HG03280 (cell line): Measurements from ENCODE around the gene ADK.
"Not testable (repeated sequence)": the region's sequence is repeated elsewhere in the genome, so short reads cannot be mapped to it uniquely, and the experiment has no call there.

ENCODE experiments used
- ATAC-seq: cut with Tn5 transposase; IDR thresholded peaks from one replicate; pipeline ENCODE4 v1.9.1; 2021; ENCODE audit warnings: mild to moderate bottlenecking, moderate library complexity; ENCODE audit not compliant: unreplicated experiment

Gene ADK

DNA sequence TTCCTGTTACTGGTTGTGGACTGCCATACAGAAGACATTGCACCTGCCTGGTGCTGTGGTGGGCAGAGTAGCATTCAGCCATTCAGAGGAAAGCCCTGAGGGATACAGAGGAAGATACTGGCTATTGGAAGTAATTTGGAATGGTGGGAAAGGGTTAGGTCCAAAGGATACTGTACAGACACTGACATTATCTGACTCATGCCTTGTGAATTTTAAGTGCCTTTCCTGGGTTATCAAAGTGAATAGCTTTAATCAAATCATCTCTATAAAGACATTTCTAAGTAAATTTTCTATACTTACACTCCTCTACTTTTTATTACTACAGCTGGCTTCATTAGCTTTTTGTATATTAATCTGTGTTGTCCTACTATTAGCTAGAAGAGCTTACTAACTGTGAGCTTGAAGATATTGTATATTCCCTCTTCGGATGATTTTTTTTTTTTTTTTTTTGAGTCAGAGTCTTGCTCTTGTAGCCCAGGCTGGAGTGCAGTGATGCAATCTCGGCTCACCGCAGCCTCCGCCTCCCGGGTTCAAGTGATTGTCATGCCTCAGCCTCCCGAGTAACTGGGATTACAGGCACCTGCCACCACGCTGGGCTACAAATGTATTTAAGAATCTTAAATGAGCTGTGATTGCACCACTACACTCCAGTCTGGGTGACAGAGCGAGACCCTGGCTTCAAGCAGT, 186.5 kb downstream of the ADK start:
- ATAC-seq: no peak

DNA sequence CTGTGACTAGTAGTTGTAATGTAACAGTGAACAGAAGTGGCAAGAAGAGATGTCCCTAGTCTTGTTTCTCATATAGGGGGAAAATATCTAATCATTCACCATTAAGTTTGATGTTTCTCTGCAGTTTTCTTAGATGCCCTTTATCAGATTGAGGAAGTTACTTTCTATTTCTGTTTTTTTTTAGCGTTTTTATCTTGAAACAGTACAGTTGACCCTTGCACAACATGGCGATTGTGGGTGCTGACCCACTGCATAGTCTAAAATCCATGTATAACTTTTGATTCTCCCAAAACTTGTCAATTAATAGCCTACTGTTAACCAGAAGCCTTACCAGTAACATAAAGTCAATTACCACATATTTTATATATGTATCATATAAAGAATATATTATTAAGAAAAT, 192.0 kb downstream of the ADK start:
- no peak for ATAC-seq

DNA sequence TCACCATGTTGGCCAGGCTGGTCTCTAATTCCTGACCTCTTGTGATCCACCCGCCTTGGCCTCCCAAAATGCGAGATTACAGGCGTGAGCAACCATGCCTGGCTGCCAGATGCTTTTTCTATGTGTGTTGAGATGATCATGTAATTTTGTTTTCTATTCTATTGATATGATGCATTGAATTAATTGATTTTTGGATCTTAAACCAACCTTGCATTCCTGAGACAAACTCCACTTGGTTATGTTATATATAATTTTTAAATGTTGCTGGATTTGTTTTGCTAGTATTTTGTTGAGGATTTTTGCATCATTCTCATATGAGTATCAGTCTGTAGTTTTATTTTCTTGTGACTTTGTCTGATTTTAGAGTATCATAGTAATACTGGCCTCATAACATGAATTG, 192.8 kb downstream of the ADK start:
- ATAC-seq: no peak

DNA sequence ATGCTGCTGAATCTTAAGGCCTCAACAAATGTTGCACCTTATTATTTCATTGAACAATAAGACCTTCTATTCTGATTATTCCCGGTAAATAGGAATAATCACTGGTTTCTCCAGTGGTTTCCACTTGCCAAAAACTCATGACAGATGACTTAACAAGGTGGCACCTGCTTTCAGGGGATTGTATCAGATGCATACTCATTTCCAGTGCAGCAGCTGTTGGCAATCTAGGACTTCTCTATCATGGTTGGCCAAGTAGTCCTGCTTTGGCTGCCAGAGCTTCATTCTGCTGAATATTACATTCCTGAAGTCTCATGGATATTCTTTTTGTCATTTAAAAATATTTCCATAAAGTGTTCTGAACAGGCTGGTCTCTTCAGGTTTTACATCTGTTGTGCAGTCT, 193.3 kb downstream of the ADK start:
- no peak for ATAC-seq

DNA sequence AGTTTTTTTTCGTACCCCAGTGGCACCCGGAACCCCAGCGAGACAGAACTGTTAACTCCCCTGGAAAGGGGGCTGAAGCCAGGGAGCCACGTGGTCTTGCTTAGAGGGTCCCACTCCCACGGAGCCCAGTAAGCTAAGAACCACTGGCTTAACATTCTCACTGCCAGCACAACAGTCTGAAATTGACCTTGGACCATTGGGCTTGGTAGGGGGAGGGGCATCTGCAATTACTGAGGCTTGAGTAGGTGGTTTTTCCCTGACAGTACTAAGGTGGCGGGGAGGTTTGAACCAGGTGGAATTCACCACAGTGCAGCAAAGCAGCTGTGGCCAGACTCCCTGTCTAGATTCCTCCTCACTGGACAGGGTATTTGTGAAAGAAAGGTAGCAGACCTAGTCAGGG, 196.5 kb downstream of the ADK start:
- no peak for ATAC-seq

DNA sequence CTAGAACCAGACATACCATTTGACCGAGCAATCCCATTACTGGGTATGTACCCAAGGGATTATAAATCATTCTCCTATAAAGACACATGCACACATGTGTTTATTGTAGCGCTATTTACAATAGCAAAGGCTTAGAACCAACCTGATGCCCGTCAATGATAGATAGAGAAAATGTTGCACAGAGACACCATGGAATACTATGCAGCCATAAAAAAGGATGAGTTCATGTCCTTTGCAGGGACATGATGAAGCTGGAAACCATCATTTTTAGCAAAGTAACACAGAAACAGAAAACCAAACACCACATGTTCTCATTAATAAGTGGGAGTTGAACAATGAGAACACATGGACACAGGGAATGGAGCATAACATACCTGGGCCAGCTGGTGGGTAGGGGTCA, 202.0 kb downstream of the ADK start:
- ATAC-seq: not testable (repeated sequence)

DNA sequence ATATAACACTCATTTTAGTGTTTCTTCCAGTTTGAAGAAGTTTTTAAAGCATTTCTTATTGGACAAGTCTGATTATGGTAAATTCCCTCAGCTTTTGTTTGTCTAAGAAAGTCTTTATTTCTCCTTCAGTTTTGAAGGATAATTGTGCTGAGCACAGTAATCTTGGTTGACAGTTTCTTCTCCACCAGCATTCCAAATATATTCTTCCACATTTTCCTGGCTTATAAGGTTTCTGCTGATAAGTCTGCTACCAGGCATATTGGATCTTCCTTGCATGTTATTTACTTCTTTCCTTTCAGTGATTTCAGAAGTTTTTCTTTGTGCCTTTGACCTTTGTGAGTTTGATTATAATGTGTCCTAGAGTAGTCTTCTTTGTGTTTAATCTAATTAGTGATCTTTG, 210.7 kb downstream of the ADK start:
- no peak for ATAC-seq

DNA sequence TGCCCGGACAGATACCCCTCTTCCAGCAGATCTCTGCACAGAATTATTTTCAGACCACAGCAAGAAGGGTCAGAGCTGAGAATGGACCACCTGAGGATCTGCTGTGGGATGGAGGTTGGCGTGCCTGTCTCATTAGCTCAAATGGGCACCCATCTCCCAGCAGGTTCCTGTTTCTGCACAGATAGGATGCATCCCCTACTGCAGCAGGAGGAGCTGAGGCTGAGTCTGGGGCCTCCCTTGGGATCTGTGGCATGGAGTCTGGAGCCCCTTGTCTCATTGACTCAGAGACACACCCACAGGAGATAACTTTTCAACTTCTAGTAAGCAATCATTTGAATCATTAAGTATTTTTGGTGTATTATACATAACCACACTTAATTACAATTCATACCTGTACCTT, 212.7 kb downstream of the ADK start:
- ATAC-seq: no peak

DNA sequence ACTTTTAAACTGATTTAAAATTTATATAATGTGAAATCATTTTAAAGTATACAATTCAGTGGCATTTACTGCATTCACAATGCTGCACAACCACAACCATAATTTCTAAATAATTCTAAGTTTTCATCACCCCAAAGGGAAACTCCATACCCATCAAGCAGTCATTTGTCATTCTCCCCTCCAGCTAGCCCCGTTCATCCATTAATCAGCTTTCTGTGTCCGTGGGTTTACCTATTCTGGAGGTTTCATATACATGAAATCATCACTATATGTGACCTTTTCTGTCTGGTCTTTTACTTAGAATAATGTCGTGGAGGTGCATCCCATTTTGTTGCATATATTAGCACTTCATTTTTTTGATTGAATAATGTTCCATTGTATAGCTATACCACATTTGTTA, 214.1 kb downstream of the ADK start:
- no peak for ATAC-seq

DNA sequence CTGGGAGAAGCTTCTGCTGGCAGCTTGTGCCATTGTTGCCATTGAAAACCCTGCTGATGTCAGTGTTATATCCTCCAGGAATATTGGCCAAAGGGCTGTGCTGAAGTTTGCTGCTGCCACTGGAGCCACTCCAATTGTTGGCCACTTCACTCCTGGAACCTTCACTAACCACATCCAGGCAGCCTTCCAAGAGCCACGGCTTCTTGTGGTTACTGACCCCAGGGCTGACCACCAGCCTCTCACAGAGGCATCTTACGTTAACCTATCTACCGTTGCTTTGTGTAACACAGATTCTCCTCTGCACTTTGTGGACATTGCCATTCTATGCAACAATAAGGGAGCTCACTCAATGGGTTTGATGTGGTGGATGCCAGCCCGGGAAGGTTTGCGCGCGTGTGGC, 220.7 kb downstream of the ADK start:
- ATAC-seq: no peak

DNA sequence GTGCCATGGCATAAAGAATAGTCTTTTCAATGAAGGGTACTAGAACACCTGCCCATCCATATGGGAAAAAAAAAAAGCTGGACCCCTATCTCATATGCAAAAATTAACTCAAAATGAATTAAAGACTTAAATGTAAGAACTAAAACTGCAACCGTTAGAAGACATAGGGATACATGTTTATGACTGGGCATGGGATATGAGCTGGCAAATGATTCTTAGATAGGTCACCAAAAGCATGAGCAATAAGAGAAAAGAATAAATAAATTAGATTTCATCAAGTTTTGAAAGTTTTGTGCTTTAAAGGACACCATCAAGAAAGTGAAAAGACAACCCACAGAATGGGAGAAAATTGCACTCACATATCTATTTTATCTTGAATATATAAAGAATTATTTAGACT, 222.0 kb downstream of the ADK start:
- ATAC-seq: no peak

DNA sequence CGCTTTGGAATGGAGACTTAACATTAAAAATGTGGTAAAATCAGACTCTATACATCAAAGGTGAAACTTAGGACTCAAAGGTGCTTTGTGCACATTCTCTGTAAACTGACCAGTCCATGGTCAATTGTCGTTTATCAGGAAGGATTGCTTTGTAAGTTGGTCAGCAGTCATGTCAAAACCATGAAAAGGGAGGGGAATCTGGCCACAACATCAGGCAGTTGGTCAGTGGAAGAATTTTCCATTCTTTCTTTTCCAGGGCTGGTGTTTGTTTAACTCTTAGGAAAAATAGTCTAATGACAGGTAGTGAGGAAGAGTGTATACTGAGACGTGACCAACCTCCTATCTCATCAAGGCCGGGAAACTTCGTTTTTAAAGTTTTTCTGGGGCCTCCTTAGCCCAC, 226.5 kb downstream of the ADK start:
- no peak for ATAC-seq

DNA sequence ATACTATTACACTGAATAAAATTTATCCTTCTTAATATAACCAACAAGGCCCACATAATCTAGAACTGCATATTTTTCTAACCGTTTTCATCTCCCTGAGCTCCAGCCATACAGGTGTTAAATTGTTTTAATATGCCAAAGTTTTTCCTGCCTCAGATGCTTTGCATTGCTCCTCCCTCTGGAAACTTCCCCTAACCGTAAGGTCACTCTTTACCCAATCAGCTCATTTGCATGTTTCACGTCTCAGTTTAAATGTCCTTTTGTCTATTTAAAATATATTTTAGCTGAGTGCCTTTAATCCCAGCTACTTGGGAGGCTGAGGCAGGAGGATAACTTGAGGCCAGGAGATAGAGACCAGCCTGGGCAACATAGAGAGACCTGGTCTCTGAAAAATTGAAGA, 228.5 kb downstream of the ADK start:
- no peak for ATAC-seq

DNA sequence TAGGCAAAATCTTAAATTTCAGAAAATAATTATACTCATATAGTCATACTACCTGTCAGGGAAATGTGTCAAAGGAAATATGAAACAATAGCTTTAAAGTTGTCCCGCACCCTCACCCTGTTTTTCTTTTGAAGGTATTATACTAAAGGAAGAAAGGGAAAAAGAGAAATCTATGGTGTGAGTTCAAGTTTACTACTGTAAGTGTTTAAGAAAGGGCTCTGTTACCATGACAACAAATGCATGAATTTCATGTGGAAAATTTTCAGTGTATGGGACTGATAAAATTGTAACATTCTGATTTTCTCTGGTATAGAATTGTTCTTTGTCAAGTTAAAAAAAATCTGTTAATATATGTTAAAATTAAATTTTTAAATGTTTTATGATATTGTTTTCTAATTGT, 229.8 kb downstream of the ADK start:
- ATAC-seq: no peak

DNA sequence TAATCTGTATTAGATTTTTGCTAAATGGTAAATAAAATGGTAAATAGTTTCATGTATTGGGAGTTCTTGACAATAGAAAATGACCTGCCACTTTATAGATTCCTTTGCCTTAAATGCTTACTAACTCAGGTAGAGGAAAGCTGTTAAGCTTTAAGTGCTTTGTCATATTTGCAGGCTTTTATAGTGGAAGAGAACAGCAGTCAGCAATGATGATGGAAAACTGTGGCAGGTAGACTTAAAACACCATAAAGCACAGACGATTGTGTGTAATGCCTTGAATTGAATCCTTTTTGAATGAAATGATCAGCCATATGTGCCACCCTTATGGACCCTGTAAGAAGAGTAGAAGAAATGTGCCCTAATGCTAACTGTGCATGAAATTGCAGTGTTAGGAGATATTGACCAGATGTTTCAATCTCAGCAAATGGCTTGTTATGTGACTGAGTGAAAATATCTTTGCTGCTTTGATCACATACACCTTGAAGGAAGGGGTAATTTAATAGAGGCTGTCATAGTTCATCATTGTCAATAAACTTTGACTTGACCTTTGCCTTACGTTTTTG, 230.4 kb downstream of the ADK start:
- no peak for ATAC-seq

DNA sequence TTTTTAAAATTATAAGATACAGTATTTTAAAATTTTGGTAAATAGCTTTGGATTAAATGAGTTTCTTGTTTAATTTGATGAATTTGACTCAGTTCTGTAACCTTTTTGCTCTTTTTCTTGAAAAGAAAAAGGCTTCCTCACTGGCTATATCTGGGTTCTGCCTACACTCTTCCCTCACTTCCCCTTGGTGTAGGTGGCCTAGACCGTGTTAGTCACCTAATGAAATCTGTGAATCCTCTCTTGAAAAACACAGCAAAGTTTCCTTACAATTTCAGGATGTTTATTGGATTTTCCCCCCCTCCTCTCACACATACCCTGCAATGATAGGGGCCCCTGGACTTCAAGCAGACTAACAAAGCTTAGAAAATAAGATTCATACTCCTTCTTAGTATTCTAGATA, 231.6 kb downstream of the ADK start:
- no peak for ATAC-seq

DNA sequence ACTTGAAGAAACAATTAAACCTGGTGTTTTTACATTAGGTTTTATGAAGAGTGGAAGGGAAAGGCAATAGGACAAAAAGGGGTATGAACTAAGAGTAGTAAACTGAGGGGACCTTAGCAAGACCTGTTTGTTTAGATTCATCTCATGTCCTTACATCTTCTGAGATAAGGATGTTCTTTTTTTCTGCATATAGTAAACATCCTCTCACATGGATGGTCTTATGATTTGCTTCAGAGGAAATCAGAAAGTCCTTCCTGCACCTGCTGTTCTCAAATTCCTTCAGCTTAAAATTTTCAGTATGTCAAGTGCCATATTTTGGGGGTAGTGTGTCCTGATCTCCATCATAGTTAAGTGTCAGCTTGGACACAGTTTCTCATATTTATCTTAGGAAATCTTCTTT, 232.6 kb downstream of the ADK start:
- no peak for ATAC-seq

DNA sequence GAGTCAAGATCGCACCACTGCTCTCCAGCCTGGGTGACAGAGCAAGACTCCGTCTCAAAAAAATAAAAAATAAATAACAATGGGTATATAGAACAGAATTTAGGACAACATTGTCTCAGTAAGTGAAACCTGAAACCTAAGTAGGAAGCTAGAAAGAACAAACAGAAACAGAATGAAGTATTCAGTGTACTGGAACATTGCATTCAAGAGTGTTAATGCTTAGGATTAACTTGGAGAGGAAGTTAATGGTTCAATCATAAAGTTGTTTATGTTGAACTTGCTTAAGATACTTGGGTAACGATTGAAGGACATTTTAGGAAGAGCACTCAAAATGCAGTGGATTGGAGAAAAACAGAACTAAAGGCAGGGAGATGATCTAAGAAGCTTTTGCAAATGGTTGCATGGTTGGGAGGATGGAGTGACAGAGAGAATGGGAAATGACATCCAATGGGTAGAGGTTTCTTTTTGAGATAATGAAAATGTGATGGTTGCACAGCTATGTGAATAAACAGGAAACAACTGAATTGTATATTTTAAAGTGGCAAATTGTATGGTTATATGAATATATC, 233.7 kb downstream of the ADK start:
- ATAC-seq: no peak

DNA sequence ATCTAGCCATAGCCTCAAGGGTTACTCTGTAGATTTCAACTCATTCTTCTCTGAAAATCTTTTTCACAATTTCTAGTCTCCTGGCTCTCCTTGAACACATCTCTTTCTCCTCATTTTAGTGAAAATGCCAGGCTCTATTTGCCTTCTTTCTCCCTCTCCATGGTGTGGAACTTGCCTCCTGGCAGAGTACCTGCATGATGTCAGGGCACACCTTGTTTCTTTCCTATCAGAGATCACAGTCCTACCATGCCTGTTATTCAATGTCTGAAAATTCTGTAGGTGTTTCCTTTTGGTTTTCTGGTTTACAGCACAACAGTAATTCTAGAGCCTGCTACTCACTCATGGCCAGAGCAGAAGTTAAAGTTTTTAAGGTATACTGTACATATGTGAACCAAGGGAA, 237.8 kb downstream of the ADK start:
- no peak for ATAC-seq

DNA sequence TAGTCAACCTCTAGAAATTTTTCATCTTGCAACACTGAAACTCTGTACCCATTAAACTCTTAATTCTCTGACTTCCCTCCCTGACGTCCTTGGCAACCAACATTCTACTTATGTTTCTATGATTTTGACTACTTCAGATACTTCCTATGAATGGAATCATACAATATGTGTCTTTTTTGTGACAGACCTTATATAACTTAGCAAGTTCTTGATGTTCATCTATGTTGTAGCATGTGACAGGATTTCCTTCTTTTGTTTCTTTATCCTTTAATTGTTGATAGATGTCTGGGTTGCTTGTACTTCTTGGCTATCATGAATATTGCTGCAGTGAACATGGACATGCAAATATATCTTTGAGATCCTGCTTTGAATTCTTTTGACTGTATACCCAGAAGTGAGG, 240.8 kb downstream of the ADK start:
- no peak for ATAC-seq

DNA sequence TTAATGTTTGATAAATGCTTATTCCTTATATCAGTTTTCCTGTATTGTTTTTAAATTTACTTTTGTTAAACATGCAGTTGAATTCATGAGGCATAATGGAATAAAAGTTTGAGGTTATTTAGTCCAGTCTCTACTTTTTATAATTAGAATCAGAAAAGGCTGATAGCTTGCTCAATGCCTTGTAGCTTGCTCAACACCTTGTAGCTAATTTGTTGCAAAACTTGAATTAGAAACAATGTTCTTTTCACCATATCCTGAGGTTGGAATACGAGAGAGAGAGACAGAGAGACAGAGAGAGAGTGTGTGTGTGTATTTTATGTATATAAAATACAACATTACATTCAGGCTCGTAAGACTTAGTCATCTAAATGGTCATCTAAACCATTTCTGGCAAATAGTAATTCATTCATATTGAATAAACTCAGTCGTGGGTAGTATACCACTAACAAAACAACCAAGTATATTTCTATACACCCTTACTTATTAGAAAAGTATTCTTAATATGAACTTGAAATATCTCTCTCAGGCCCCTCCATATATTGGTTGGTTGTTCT, 243.5 kb downstream of the ADK start:
- no peak for ATAC-seq

DNA sequence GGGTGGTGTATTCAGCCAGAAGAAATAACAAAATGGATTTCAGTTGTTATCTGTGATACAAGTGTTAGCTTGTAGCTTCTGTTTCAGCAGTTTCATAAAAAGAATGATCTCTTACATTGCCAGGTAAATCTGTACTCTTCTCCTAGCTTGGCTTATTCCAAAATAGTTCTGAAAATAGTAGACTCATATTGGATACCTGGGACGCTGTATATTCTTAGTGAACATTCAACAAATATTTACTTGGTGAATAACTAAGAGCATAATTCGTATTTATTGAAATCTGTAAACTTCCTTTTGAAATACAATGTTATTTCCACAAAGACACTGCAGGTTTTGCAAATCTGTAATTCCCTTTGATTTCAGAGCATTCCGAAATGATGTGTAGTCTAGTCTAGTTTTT, 249.2 kb downstream of the ADK start:
- no peak for ATAC-seq

DNA sequence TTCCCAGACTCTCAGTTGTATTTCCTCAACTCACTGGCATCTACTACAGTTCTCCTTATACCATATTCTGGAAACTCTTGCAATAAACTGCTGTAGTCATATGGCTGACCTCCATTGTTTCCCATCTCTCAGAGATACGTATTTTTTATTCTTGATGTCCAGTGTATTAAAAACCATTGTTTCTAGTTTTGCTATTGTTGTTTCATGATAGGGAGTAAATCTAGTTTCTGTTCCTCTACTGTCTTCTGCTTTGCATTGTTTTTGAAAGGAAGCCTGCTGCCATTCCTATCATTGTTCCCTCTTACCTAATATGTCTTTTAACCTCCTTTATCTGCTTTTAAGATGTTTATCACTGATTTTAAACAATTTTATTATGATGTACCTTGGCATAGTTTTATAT, 255.0 kb downstream of the ADK start:
- ATAC-seq: no peak
